ENCODE data around the gene ANTKMT.

- TF ChIP-seq SP1 (IDR thresholded peaks at IDR 0.05) (no peak), SUZ12 (IDR thresholded peaks at IDR 0.05) (no peak), L3MBTL2 (conservative IDR thresholded peaks at IDR 0.05) (peak; percentile 42), FOXM1 (IDR thresholded peaks at IDR 0.05; ENCODE audit: borderline replicate concordance) (no peak), NFRKB (IDR thresholded peaks at IDR 0.05) (no peak), LEF1 (IDR thresholded peaks at IDR 0.05; ENCODE audit: borderline replicate concordance) (no peak), FOXA1 (IDR thresholded peaks at IDR 0.05) (no peak), PKNOX1 (IDR thresholded peaks at IDR 0.05) (no peak)
These were observed 38.2 kb upstream of the ANTKMT start for GRCh38 chr16:682493-683395.

All from HEK293T (cell line).